Spinal cord (tissue), 10 donors: ENCODE measurements around the gene CALML3. TPM values are rescaled to one million over a fixed set of nuclear protein-coding genes. Genes with fewer than 3 reads are reported as not detected.
A peak's percentile ranks its signal among the peaks of the same experiment; 100 is the strongest.

ENCODE experiments used
- DNase-seq, 6 donors: peaks; one replicate each; pipeline versions ENCODE4 v3.0.0 to v3.0.0-alpha.2; 2013 to 2015; ENCODE audit warnings: low spot score in 6 of 6, low read depth in 4 of 6
- H3K27ac ChIP-seq: one replicate; pipeline ENCODE4 v1.5.1; 2013; ENCODE audit warnings: low read depth, low read length, control low read depth
- H3K27me3 ChIP-seq: one replicate; pipeline ENCODE4 v1.6.1; 2013; ENCODE audit warnings: low read length; ENCODE audit not compliant: control insufficient read depth, insufficient read depth
- H3K36me3 ChIP-seq: one replicate; pipeline ENCODE4 v1.6.1; 2013; ENCODE audit warnings: low read length; ENCODE audit not compliant: control insufficient read depth, insufficient read depth
- H3K4me1 ChIP-seq: one replicate; pipeline ENCODE4 v1.6.1; 2013; ENCODE audit warnings: low read length; ENCODE audit not compliant: control insufficient read depth, insufficient read depth
- H3K4me3 ChIP-seq: one replicate; pipeline ENCODE4 v1.5.1; 2013; ENCODE audit warnings: low read depth, low read length, control low read depth
- H3K9me3 ChIP-seq: one replicate; pipeline ENCODE4 v1.6.1; 2013; ENCODE audit warnings: low read length; ENCODE audit not compliant: control insufficient read depth, insufficient read depth
- WGBS: methylation state at CpG from one replicate; pipeline ENCODE4 v1.1.5; 2013; ENCODE audit warnings: missing lambda C conversion rate; ENCODE audit not compliant: insufficient coverage; 5-methylcytosine and 5-hydroxymethylcytosine counted together
- polyA plus RNA-seq, 2 donors: library from polyadenylated mRNA; unstranded; fragments of 120-200 nt; gene quantifications; one replicate each; pipeline ENCODE4 v1.2.1, GENCODE V29; 2013; ENCODE audit not compliant: insufficient read length in 2 of 2
- total RNA-seq, 2 donors: library from RNA; depleted of rRNA in 1 of 2; stranded (reverse); fragments of 120-200 nt in 1 of 2; fragments of >200 nt in 1 of 2; gene quantifications; one replicate each; pipeline versions ENCODE4 v1.2.3 to v1.2.4, GENCODE V29; 2013 to 2014
- donor health status: healthy.

The CALML3 gene
- total and polyA plus RNA-seq, 4 donors: 0.08 TPM; not detected in 3

- H3K27me3 ChIP-seq: no peaks in the 10 kb centered on the region
- no peaks in the 10 kb centered on the region for H3K9me3 ChIP-seq
- H3K27ac ChIP-seq: no peak overlapping the region
- 100% methylated on average over 5 of the region's 9 CpGs for WGBS
- H3K4me3 ChIP-seq: no peak overlapping the region
- DNase-seq: no peak
- no peaks in the 10 kb centered on the region for H3K4me1 ChIP-seq
- H3K36me3 ChIP-seq: no peaks in the 10 kb centered on the region
Measured at GRCh38 chr10:5540080-5540479, 15.3 kb downstream of the CALML3 start.

DNA sequence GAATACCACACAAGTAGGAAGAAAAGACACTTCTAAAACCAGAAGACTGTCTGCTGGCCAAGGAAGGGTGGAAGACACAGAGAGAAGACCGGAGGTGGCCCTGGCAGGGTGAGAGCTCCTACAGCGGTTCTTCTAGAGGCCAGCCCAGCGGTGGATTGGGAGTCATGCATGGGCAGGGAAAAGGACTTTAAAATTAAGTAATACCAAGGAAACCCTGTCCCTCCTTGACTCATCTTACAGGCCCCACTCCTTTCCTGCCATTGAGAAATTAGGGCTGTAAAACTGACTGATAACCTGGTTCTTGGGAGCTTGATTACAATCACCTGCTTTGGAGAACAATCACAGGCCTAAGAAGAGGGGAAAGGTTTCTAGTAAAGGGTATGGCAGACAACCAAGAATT is 16.1 kb downstream of the CALML3 start:
- Histone ChIP-seq H3K4me3 (no peak overlapping the region), H3K36me3 (no peaks in the 10 kb centered on the region), H3K9me3 (no peaks in the 10 kb centered on the region), H3K27ac (no peak overlapping the region), H3K27me3 (no peaks in the 10 kb centered on the region), H3K4me1 (peaks cover 4% of the 10 kb centered on the region)
- no CpG with 5 or more reads among the region's 3 CpGs for WGBS
- no peak for DNase-seq

DNA sequence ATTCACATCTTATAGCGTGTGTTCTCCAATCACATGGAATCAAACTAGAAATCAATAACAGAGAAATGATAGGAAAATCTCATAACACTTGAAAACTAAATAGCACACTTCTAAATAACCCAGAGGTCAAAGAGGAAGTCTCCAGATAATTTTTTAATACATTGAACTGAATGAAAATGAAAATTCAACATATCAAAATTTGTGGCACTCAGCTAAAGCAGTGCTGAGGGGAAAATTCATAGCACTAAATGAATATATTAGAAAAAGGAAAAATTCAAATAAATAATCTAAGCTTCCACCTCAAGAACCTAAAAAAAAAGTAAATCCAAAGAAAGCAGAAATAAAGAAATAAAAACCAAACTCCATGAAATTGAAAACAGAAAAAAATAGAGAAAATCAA is 17.3 kb downstream of the CALML3 start:
- Histone ChIP-seq H3K4me1 (peaks cover 16% of the 10 kb centered on the region), H3K9me3 (no peaks in the 10 kb centered on the region), H3K27me3 (no peaks in the 10 kb centered on the region), H3K36me3 (no peaks in the 10 kb centered on the region), H3K4me3 (no peak overlapping the region), H3K27ac (no peak overlapping the region)
- no CpG with 5 or more reads among the region's 1 CpG for WGBS
- no peak for DNase-seq

GRCh38 chr10:5543623-5544022 is 18.9 kb downstream of the CALML3 start:
- Histone ChIP-seq H3K27ac (no peak overlapping the region), H3K27me3 (no peaks in the 10 kb centered on the region), H3K9me3 (no peaks in the 10 kb centered on the region), H3K4me3 (no peak overlapping the region), H3K36me3 (no peaks in the 10 kb centered on the region), H3K4me1 (peaks cover 31% of the 10 kb centered on the region)
- no CpG with 5 or more reads among the region's 1 CpG for WGBS
- DNase-seq: no peak

DNA sequence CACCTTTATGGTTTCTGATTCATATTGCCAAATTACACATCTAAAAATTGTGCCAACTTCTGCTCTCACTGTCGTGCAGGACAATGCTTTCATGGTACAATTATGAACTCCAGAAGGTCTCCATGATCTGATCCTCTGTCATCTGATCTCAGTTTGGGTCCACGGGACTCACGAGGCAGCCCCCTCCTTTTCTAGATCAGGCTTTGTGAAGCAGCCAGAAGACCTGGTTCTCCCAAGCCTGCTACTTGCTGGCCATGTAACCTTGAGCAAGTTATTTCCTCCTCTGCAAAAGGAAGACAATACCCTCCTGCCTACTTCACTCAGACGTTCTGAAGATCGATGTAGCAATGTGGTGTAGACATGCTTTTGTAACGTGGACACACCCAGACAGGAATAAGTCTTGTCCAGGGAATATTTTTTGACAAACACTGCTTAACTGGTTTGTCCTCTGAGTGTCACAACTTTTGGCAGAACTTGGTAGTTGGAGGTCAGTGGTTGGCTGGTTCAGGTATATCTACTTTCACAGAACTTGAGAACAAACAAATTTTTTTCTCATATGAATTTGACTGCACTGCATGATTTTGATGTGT is 19.6 kb downstream of the CALML3 start:
- Histone ChIP-seq H3K27ac (no peak overlapping the region), H3K27me3 (no peaks in the 10 kb centered on the region), H3K36me3 (no peaks in the 10 kb centered on the region), H3K4me1 (peaks cover 35% of the 10 kb centered on the region), H3K9me3 (no peaks in the 10 kb centered on the region), H3K4me3 (no peak overlapping the region)
- DNase-seq: no peak
- 94% methylated on average over 6 of the region's 6 CpGs for WGBS

DNA sequence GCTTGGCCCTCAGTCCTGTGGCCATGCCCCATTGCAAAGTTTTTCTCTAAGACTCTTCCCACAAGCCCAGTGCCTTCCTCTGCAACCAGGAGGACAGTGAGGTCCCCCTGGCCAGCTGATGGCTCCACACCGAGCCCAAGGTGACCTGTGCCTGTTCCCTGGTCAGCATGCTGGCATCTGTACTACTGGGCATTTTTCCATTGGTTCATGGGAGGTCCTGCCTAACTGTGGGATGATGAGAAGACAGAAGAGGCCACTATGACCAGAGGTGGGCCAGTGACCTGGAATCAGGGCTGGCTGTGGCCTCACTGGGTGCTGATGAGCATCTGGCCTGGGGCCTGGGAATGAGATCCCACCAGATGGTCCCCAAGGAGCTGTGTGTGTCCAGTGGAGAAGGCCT is 20.2 kb downstream of the CALML3 start:
- no peak for DNase-seq
- H3K27ac ChIP-seq: no peak overlapping the region
- H3K4me1 ChIP-seq: peaks cover 35% of the 10 kb centered on the region
- H3K27me3 ChIP-seq: no peaks in the 10 kb centered on the region
- no peak overlapping the region for H3K4me3 ChIP-seq
- no peaks in the 10 kb centered on the region for H3K9me3 ChIP-seq
- WGBS: 83% methylated on average over 1 of the region's 1 CpG
- H3K36me3 ChIP-seq: no peaks in the 10 kb centered on the region

GRCh38 chr10:5545426-5545777 is 20.6 kb downstream of the CALML3 start:
- H3K9me3 ChIP-seq: no peaks in the 10 kb centered on the region
- no peaks in the 10 kb centered on the region for H3K27me3 ChIP-seq
- H3K27ac ChIP-seq: peak overlapping the region; percentile 88
- no peak for DNase-seq
- WGBS: 86% methylated on average over 2 of the region's 2 CpGs
- no peaks in the 10 kb centered on the region for H3K36me3 ChIP-seq
- no peak overlapping the region for H3K4me3 ChIP-seq
- peaks cover 35% of the 10 kb centered on the region for H3K4me1 ChIP-seq

- WGBS: 85% methylated on average over 21 of the region's 23 CpGs
- DNase-seq: peak in 1 of 6 donors; percentile 82
- Histone ChIP-seq H3K4me1 (peaks cover 35% of the 10 kb centered on the region), H3K4me3 (no peak overlapping the region), H3K9me3 (no peaks in the 10 kb centered on the region), H3K27me3 (no peaks in the 10 kb centered on the region), H3K27ac (peak overlapping the region; percentile 88), H3K36me3 (no peaks in the 10 kb centered on the region)
Measured at GRCh38 chr10:5545778-5546710, 21.3 kb downstream of the CALML3 start.

DNA sequence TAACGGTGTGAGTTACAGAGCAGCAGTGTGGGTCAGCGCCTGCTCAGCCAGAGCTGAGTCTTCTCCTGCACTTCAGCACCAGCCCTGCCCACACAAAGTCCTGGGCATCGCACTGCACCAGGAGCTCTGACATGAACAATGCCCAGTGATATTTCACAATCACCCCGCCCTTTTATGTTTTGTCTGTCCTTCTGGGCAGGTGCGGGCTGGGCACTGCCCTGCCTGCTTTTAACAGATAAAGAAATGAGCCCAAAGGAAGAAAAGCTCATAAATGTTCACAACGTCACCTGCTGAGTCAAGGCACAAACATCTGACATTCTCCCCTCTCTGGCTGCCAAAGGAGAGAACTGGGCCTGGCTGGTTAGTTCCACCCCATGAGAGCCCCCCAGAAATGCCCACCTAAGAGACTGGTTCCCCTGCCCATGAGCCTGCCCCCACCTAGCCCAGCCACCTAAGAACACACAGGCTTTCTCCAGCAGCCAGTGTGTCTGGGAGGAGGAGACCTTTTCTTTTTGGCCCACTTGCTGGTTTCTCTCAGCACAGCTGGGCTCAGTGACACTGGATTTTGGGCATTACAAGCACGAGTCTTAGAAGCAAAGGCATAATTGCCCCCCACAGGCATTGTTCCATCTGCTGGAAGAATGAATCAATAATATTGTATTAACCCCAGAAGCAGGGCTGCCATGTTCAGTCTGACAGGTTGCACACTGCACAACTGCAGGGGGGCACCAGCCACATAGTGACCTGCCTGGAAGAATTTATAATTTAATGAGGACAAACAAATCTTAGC is 22.3 kb downstream of the CALML3 start:
- Histone ChIP-seq H3K4me1 (peaks cover 37% of the 10 kb centered on the region), H3K4me3 (no peak overlapping the region), H3K36me3 (no peaks in the 10 kb centered on the region), H3K27me3 (no peaks in the 10 kb centered on the region), H3K9me3 (no peaks in the 10 kb centered on the region), H3K27ac (peak overlapping the region; percentile 88)
- 80% methylated on average over 6 of the region's 7 CpGs for WGBS
- DNase-seq: peak in 1 of 6 donors; percentile 25
